ENCODE data around the gene ZMAT5.

GRCh38 chr22:29813126-29813525 lies 46.3 kb upstream of the ZMAT5 start:
- TF ChIP-seq, protein P1, sequence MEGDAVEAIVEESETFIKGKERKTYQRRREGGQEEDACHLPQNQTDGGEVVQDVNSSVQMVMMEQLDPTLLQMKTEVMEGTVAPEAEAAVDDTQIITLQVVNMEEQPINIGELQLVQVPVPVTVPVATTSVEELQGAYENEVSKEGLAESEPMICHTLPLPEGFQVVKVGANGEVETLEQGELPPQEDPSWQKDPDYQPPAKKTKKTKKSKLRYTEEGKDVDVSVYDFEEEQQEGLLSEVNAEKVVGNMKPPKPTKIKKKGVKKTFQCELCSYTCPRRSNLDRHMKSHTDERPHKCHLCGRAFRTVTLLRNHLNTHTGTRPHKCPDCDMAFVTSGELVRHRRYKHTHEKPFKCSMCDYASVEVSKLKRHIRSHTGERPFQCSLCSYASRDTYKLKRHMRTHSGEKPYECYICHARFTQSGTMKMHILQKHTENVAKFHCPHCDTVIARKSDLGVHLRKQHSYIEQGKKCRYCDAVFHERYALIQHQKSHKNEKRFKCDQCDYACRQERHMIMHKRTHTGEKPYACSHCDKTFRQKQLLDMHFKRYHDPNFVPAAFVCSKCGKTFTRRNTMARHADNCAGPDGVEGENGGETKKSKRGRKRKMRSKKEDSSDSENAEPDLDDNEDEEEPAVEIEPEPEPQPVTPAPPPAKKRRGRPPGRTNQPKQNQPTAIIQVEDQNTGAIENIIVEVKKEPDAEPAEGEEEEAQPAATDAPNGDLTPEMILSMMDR (IDR thresholded peaks at IDR 0.05), result no peak
- no peak for TF ChIP-seq POLR2AphosphoS5 (IDR thresholded peaks at IDR 0.05)
- TF ChIP-seq POLR2A (IDR thresholded peaks at IDR 0.05), result no peak

Data from sigmoid colon (tissue), 4 donors.